Nucleus accumbens (tissue), 56 donors: ENCODE measurements around the gene UGT2B15.
"Not testable (repeated sequence)": the region's sequence is repeated elsewhere in the genome, so short reads cannot be mapped to it uniquely, and the experiment has no call there.

ENCODE experiments used
- DNase-seq, 56 donors: peaks; one replicate each; lab custom pipeline; 2025; lab: John Stamatoyannopoulos, UW

The UGT2B15 gene

DNA sequence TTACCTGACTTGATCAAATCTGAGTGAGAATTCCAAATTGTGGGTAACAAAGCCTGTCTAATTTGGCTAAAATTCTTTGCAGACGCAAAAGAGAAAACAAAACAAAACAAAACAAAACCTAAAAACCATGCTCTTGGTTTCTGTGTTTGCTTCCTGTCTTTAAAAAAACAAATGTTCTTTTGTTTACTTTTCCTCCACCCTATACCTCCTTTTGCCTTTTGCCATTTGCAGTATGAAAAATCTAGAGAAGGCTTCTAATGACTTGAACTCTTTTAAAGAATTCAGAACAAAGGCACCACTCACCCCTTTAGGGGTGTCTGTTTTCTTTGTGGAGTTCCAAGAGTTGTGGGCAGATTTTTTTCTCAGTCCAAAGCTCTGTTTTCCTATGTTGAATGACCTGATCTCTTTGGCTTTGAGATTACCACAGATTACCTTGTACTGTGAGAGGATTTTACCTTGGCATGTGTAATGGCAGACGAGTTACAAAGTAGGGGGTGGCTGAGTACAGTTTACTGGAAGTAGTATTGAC lies 13.9 kb downstream of the UGT2B15 start:
- not testable (repeated sequence) for DNase-seq

GRCh38 chr4:68655764-68656444 lies 14.5 kb downstream of the UGT2B15 start:
- DNase-seq: no peak

GRCh38 chr4:68654946-68655721 lies 15.3 kb downstream of the UGT2B15 start:
- no peak for DNase-seq

DNA sequence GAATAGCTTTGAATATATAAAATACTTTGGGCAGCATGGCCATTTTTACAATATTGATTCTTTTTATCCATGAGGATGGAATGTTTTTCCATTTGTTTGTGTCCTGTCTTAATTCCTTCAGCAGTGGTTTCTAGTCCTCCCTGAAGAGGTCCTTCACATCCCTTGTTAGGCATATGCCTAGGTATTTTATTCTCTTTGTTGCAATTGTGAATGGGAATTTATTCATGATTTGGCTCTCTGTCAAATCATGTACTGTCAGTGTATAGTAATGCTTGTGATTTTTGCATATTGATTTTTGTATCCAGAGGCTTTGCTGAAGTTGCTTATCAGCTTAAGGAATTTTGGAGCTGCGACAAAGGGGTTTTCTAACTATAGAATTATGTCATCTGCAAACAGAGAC lies 18.5 kb downstream of the UGT2B15 start:
- no peak for DNase-seq

DNA sequence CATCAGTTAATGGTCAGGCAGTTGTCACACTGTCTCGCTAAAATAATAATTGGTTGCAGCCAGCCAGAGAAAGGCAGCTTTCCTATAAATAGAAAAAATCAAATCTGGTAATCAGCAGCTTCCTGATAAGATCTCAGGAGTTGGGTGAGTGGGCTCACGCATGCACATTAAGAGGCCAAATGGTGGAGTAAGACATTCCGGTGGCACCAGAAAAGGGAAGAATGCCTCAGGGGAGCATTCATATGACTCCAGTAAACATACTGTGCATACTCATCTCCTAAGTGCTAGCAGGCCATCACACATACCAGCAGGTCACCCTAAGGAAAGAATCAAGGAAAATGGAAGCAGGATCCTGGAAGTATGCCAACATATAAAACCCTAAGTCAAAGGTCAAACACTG lies 40.1 kb downstream of the UGT2B15 start:
- no peak for DNase-seq

GRCh38 chr4:68622731-68623130 lies 47.7 kb downstream of the UGT2B15 start:
- not testable (repeated sequence) for DNase-seq

DNA sequence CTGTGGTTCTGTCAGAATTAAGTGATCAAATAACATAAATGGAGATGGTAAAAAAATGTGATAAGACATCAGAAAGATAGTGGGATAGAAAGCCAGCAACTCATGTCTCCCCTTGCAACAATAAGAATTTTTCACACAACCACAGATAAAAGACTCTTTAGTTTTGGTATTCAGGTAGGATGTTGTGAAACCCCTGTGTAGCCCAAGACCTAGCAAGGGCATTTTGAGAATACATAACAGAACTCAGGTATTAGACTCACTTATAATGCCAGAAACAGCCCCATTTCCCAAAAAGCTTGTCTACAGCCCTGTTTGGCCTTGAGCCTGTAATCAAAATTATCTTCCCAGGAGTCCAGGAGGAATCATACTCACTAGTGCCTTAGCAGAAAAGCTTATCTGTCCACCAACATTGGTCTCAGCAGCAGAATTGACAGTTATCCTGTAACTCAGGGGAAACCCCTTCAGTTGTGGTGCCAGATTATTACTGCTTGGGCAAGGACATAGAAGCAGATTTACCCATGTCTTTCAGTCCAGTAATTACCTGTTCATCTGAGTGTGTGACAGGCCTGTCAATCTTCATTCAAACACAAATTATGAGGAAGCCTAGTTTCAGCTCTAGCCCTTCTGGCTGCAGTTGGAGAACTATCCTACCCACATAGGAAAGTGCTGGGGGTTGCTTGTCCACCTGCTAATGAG lies 53.3 kb downstream of the UGT2B15 start:
- DNase-seq: no peak

DNA sequence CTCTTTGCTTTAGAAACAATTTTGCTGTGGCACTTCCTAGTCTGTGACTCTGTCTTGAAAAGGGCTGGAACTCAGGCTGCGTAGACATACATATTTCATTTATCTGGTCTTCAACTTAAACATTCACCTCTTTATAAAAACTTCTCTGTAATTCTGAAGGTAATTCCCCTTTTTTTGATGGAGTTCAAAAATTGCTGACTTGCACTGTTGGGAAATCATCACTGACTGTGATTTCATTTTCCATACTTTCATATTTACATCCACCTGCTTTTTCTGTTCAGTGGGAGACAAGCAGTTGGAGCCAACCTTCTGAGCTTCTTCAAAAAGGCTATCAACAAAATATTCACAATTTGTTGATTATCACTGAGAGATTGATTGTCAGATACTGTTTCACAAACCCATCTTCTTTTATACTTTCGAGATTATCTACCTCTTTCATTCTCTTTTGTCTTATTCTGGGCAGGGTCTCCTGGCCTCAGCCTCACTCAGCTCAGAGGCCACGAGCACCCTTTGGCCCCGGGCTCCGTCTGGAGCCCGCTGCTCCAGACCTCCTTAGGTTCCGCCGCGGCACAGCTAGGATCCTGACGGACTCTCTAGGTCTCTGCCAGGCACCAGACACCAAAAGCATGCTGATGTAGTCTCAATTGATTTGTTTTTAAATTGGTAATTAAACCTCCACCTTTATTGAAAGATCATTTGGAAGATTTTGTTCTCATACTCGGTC lies 54.6 kb downstream of the UGT2B15 start:
- DNase-seq: no peak

- no peak for DNase-seq
Measured at GRCh38 chr4:68613752-68614151, 56.7 kb downstream of the UGT2B15 start.

DNA sequence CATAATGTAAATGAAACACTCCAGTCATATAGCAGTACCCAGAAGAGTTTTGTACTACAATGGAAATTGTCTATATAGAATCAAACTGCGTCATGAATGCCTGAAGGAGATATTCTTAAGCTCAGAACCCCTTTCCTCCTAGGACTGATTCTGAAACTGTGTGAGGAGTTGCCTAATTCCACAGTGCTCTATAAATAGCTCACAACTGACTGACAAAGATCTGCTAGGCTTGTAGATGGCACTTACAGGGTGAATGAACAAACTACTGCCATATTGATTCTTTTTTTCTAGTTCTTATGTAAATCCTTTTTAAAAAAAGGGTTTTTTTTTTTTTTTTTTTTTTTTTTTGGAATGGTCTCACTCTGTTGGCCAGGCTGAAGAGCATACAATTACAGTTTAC lies 64.2 kb downstream of the UGT2B15 start:
- no peak for DNase-seq

GRCh38 chr4:68599150-68599549 lies 71.3 kb downstream of the UGT2B15 start:
- no peak for DNase-seq

- DNase-seq: no peak
Measured at GRCh38 chr4:68597482-68597881, 73.0 kb downstream of the UGT2B15 start.
